ENCODE data around the gene PCSK1N.
"Not testable (repeated sequence)": the region's sequence is repeated elsewhere in the genome, so short reads cannot be mapped to it uniquely, and the experiment has no call there.

Gene PCSK1N

DNA sequence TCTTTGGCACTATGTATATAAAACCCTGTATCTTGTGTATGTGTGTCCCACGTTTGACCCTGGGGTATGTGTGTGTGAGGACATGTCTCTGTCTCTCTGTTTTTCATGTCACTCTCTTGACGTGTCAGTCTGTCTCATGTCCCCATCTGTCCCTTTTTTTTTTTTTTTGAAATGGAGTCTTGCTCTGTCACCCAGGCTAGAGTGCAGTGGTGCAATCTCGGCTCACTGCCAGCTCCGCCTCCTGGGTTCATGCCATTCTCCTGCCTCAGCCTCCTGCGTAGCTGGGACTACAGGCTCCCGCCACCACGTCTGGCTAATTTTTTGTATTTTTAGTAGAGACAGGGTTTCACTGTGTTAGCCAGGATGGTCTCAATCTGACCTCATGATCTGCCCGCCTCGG, 16.0 kb downstream of the PCSK1N start:
- not testable (repeated sequence) for DNase-seq

- DNase-seq, result no peak
Observed at GRCh38 chrX:48818866-48819265, 16.5 kb downstream of the PCSK1N start.

GRCh38 chrX:48818098-48818497, 17.3 kb downstream of the PCSK1N start:
- DNase-seq, result no peak

DNA sequence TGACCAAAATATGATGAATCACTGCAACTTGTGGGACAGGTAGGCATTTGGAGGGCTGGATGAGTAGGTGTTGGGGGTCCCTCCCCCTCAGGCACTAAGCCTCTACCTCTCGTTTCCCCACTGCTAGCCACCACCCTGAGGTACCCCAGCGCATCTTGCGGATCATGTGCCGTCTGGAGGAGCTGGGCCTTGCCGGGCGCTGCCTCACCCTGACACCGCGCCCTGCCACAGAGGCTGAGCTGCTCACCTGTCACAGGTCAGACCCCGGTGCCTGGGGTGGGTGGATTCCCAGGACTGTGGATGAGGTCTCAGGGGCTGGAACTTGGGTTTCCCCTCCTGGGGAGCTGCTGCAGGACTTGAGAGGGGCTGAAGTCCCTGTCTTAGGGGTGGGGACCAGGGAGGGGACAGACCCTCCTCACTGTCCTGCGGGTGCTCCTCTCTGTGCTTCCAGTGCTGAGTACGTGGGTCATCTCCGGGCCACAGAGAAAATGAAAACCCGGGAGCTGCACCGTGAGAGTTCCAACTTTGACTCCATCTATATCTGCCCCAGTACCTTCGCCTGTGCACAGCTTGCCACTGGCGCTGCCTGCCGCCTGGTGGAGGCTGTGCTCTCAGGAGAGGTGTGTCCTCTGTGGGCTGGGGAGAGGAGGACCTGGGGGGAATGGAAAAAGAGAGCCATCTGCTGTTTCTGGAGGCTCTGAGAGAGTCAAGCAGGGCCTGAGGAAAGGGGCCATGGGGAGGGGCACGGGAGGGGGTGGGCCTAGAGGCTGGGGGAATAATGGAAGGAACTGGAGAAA, 19.2 kb downstream of the PCSK1N start:
- no peak for DNase-seq

DNA sequence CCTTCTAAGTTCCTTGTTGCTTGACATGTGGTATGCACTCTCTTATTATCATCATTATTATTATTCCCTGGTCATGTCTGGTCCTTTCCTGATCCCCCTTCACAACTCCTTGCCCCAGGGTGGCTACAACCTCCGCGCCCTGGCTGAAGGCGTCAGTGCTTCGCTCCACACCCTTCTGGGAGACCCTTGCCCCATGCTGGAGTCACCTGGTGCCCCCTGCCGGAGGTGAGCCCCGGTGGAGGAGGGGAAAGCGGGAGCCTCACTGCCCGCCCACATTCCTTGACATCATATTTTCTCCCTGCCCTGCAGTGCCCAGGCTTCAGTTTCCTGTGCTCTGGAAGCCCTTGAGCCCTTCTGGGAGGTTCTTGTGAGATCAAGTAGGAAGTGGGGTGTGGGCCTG, 20.1 kb downstream of the PCSK1N start:
- DNase-seq, result no peak

DNA sequence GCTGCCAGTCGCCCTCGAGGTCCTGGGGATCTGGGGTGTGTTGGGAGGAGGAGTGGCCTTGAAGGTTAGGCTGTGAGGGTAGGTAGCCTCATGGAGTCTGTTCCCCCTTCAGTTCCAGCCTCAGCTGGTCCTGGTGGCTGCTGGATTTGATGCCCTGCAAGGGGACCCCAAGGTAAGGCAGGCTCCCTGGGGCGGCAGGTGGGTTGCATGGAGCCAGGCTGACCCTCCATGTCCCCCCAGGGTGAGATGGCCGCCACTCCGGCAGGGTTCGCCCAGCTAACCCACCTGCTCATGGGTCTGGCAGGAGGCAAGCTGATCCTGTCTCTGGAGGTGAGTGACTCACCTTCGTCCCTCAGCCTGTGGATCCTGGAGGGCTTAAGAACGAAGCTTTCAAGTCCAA, 20.7 kb downstream of the PCSK1N start:
- DNase-seq, result no peak

- DNase-seq, result no peak
Observed at GRCh38 chrX:48813644-48814043, 21.8 kb downstream of the PCSK1N start.

- no peak for DNase-seq
Observed at GRCh38 chrX:48806081-48806480, 29.3 kb downstream of the PCSK1N start.

GRCh38 chrX:48802905-48803200, 32.6 kb downstream of the PCSK1N start:
- no peak for DNase-seq

GRCh38 chrX:48802089-48802904, 33.1 kb downstream of the PCSK1N start:
- DNase-seq, result peak; percentile 67

GRCh38 chrX:48801280-48802088, 33.9 kb downstream of the PCSK1N start, which contains the start of gene HDAC6:
Gene HDAC6 (plus strand): TSS chrX:48802067. CDS start chrX:48802693, 626 bp downstream.
- peak; percentile 95 for DNase-seq

- no peak for DNase-seq
Observed at GRCh38 chrX:48800574-48801279, 34.7 kb downstream of the PCSK1N start.

GRCh38 chrX:48798318-48798717, 37.1 kb downstream of the PCSK1N start:
- DNase-seq, result no peak

DNA sequence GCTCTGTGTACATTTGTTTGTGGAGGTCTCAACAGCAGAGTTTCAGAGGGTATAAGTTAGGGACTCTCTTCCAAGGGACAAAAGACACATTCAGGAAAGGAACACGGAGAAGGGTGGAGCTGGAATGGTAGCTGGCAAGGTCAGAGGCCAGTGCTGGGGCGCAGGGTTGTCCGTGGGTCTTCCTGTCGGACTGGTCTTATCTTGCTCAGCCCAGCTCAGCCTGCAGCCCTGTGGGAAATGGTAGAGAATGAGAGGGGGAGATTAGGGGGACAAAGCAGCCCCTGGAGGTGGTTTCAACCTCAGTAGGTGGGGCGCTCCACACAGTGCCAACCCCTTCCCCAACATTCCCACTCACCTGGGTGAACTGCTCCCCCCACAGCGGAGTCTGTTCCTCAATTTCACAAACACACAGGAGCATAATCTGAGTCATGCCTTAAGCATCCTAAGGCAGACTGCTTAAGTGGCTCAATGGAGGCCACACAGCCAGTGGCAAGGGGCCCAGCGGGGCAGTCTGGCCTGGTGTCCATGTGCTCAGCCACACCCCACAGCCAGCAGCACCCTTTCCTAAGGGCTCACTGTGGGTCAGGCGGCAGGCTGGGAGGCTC, 40.4 kb downstream of the PCSK1N start:
- DNase-seq, result peak; percentile 53

DNA sequence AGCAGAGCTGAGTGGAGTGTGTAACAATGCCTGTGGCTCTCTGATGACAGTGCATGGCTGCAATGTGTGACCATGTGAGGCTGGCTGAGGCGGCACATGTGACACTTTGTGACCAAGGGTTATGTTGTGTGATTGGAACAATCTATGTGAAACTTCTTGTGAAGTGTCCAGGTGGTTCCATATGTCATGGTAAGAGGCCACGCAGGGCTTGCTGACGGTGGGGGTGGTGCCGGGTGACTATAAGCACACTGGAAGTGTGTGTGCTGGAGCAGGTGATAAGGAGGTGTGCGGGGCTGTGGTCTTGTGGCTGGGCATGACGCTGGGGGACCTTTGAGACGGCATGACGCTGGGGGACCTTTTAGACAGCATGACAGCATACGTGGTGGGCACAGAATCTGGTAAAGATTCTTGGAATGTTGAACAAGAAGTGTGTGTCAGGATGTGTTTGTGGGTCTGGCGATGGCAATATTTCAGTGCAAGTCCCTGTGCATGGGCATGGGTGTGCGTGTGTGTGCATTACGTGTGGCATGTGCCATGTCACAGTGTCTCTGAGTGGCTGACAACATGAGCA, 41.0 kb downstream of the PCSK1N start:
- DNase-seq, result no peak

DNA sequence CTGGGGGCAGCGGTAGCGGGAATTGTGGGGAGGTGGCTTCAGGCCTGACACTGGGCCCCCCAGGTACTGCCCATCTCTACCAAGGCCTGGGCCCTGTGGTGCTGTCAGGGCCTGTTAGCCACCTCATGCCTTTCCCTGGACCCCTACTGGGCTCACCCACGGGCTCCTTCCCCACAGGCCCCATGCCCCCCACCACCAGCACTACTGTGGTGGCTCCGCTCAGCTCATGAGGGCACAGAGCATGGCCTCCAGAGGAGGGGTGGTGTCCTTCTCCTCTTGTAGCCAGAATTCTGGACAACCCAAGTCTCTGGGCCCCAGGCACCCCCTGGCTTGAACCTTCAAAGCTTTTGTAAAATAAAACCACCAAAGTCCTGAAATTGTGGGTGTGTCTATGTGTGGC, 41.5 kb downstream of the PCSK1N start:
- DNase-seq, result no peak

DNA sequence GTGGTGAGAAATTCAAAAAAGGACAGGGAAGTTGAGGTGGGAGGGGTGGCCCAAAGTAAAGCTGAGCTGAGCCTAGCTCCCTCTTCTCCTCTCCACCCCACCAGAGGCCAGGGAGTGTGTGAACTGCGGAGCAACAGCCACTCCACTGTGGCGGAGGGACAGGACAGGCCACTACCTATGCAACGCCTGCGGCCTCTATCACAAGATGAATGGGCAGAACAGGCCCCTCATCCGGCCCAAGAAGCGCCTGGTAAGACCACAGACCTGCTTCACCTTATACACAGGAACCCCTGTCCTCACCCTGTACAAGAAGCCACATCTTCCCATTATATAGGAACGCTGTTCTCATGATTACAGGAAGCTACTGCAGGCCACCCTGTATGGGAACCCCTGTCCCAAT, 43.2 kb downstream of the PCSK1N start:
- DNase-seq, result no peak

GRCh38 chrX:48791063-48791820, 44.2 kb downstream of the PCSK1N start:
- DNase-seq, result no peak

DNA sequence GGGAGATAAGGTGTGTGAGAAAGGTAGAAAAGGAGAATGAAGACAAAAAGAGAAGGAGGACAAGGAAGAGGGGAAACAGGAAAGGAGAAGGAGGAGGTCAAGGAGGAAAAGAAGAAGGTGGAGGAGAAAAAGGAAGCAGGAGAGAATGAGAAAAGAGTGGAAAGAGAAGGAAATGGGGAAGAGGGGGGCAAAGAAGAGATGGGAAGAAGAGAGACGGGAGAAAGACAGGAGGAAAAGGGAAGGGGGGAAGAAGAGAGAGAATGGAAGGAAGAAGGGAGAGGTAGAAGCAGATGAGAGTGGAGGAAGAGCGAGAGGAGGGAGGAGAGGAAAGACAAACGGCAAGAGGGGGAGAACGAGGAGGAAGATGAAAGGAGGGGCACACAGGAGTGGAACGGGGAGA, 44.9 kb downstream of the PCSK1N start:
- DNase-seq, result no peak

DNA sequence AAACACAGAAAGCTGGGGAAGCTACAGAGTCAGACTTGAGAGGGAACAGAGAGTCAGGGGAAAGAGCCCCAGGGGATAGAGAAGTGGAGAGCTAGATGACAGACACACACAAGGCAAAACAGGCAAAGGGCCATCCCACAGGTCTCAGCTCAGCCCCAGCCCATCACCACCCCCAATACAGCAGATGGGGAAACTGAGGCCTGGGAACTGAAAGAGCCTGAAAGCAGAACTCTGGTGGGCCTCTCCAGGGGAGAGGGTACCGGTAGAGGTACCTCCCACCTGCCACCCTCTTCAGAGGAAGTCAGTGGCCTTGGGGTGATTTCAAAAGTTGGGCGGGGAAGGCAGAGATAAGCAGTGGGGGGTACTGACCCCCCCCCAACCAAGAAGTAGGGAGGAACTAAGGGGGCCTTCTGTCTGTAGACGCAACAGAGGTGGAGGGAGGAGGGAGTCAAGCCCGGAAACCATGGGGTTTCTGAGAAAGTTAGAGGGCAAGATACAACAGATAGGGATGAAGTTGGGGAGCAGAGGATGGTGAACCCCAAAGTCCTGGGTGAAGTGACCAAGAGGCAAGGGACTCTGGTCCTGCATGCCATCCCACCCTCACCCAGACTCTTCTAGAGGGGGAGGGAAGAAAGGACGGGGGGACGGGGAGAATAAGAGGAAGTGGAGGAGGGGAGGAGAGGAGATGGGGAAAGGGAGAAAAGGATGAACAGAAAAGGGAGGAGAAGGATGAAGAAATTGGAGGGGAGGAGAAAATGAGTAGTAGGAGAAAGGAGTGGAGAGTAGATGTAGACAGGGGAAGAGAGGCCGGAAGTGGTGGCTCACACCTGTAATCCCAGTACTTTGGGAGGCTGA, 45.8 kb downstream of the PCSK1N start:
- DNase-seq, result no peak

All from HCEC 1CT (cell line).